SK-N-MC (cell line): ENCODE results near the gene MIB1.

Experiments
- DNase-seq: peaks from one replicate; pipeline ENCODE4 v3.0.0-alpha.2; 2011; ENCODE audit warnings: low read depth, low spot score
- H3K27ac ChIP-seq: fragments of 200-600 bp; sonication (generic); 2 replicates; pipeline ENCODE4 v1.5.1; 2016; ENCODE audit warnings: mixed run types
- H3K36me3 ChIP-seq: fragments of 200-600 bp; sonication (generic); 2 replicates; pipeline ENCODE4 v1.6.1; 2017; ENCODE audit warnings: antibody characterized with exemption, low read length, mixed read lengths; ENCODE audit not compliant: insufficient read depth
- H3K4me3 ChIP-seq: fragments of 200-600 bp; sonication (generic); 2 replicates; pipeline ENCODE4 v1.5.1; 2016
- H3K9ac ChIP-seq: fragments of 200-600 bp; sonication (generic); 2 replicates; pipeline ENCODE4 v1.8.0; 2017; ENCODE audit warnings: mixed run types, mixed read lengths; ENCODE audit not compliant: insufficient read length
- H3K9me3 ChIP-seq: fragments of 200-600 bp; sonication (generic); 2 replicates; pipeline ENCODE4 v1.6.1; 2017; ENCODE audit warnings: low read depth, mild to moderate bottlenecking, antibody characterized with exemption, low read length, moderate library complexity, mixed read lengths
- EZH2 ChIP-seq: fragments of 200-600 bp; sonication (generic); IDR thresholded peaks from one replicate; pipeline ENCODE4 v1.6.1; 2017; ENCODE audit warnings: antibody characterized with exemption
- FOXP2 ChIP-seq: optimal IDR thresholded peaks from 2 replicates; pipeline ENCODE3; 2011; ENCODE audit warnings: mild to moderate bottlenecking, moderate library complexity; ENCODE audit not compliant: insufficient read depth; ENCODE audit errors: extremely low read length, control extremely low read depth
- POLR2AphosphoS5 ChIP-seq: IDR thresholded peaks from 2 replicates; pipeline ENCODE4 v1.6.1; 2012; ENCODE audit warnings: mild to moderate bottlenecking, low read depth, low read length, borderline replicate concordance

Gene MIB1

DNA sequence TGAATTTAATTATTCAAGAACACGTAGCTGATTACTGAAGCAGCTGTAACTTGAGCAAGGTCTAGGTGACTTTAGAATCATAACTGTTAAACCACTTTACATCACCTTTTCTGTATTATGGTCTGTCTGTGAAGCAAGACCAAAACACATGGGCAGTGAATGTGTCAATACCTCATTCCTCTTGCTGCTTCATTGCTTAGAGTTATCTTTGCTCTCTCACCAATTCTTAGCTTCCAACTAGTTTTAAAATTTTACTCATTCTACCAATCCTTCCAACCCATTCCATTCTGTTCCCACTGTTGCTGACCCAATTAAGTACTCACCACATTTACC, 80.2 kb downstream of the MIB1 start:
- H3K36me3 ChIP-seq, result peaks cover 18% of the 10 kb centered on the region
- no peak overlapping the region for H3K9ac ChIP-seq
- no peak overlapping the region for H3K27ac ChIP-seq
- no peaks in the 10 kb centered on the region for H3K9me3 ChIP-seq
- no peak overlapping the region for H3K4me3 ChIP-seq
- no peak for DNase-seq
- TF ChIP-seq FOXP2 (no peak), POLR2AphosphoS5 (no peak), EZH2 (no peak)

DNA sequence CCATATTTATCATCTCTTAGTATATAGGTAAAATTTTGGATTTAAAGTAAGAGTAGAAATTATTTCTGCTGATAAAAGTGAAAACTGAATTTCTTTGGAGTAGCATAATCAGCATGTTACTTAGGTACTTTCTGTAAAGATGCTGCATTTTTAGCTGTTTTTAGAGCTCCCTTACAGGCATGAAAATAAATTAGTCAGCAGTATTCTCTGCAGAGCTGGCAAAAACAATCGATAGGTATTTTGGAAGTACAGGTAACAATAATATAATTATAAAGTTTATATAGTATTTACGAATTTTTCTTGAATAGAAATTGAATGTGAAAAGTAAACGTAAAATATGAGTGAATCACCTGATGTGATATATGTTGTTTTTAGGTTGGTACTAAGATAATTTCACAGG, 83.3 kb downstream of the MIB1 start:
- TF ChIP-seq EZH2 (no peak), POLR2AphosphoS5 (no peak), FOXP2 (no peak)
- Histone ChIP-seq H3K9ac (peak overlapping the region; percentile 16), H3K36me3 (peaks cover 10% of the 10 kb centered on the region; the same call in 1 of the 2 replicates), H3K27ac (no peak overlapping the region), H3K4me3 (no peak overlapping the region), H3K9me3 (no peaks in the 10 kb centered on the region)
- DNase-seq, result no peak

DNA sequence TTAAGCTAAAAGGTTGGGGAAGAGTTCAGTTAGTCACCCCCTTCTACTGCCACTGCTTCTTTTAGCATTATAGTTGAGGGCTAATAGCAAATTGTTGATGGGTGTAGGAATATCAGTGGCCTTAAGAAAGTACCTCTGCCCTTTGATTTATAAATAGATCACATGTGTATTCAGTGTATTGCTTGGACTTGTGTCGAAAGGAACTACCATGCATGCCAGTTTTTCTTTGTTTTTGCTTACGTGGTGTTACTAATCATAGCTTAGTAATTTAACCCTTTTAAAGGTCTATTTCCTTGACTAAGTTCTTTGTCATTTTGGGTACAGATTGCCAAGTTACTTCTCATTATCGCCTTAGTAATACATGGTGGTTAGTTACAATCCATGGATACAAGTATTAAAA, 85.6 kb downstream of the MIB1 start:
- TF ChIP-seq POLR2AphosphoS5, result no peak
- TF ChIP-seq EZH2, result no peak
- TF ChIP-seq FOXP2, result no peak
- no peak overlapping the region for H3K9ac ChIP-seq
- peaks cover 4% of the 10 kb centered on the region; the same call in 1 of the 2 replicates for H3K36me3 ChIP-seq
- H3K27ac ChIP-seq, result no peak overlapping the region
- no peak for DNase-seq
- no peak overlapping the region for H3K4me3 ChIP-seq
- no peaks in the 10 kb centered on the region for H3K9me3 ChIP-seq

GRCh38 chr18:21826641-21827302, 86.2 kb downstream of the MIB1 start:
- H3K36me3 ChIP-seq, result peaks cover 4% of the 10 kb centered on the region; the same call in 1 of the 2 replicates
- no peak overlapping the region for H3K4me3 ChIP-seq
- TF ChIP-seq POLR2AphosphoS5 (no peak), FOXP2 (no peak), EZH2 (no peak)
- no peak overlapping the region for H3K9ac ChIP-seq
- DNase-seq, result no peak
- no peak overlapping the region for H3K27ac ChIP-seq
- H3K9me3 ChIP-seq, result no peaks in the 10 kb centered on the region

DNA sequence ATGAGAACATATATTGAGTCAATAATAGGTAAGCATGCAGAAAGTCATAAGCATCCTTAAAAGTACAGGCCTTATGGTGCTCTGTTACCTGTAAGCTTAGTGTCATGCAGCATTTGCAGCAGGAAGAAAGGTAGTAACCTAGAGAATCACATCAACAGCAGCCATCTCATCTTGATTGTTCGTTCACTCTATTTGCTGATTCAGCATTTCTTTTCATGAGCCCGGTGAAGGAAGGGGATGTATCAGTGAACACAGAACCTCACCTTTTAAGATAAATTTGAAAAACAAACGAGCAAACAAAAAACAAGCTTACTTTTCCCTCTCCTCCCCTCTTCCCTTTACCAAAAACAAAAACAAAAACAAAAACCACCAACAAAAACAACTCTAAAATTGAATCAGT, 89.9 kb downstream of the MIB1 start:
- Histone ChIP-seq H3K4me3 (no peak overlapping the region), H3K36me3 (0 out of 2 replicates have a peak, but pooled peaks cover 4% of the 10 kb centered on the region), H3K27ac (no peak overlapping the region), H3K9ac (no peak overlapping the region), H3K9me3 (no peaks in the 10 kb centered on the region)
- DNase-seq, result no peak
- TF ChIP-seq EZH2 (no peak), POLR2AphosphoS5 (no peak), FOXP2 (no peak)

GRCh38 chr18:21831413-21831831, 90.8 kb downstream of the MIB1 start:
- Histone ChIP-seq H3K4me3 (no peak overlapping the region), H3K36me3 (0 out of 2 replicates have a peak, but pooled peaks cover 4% of the 10 kb centered on the region), H3K27ac (no peak overlapping the region), H3K9ac (no peak overlapping the region), H3K9me3 (no peaks in the 10 kb centered on the region)
- DNase-seq, result no peak
- TF ChIP-seq EZH2 (no peak), FOXP2 (no peak), POLR2AphosphoS5 (no peak)

DNA sequence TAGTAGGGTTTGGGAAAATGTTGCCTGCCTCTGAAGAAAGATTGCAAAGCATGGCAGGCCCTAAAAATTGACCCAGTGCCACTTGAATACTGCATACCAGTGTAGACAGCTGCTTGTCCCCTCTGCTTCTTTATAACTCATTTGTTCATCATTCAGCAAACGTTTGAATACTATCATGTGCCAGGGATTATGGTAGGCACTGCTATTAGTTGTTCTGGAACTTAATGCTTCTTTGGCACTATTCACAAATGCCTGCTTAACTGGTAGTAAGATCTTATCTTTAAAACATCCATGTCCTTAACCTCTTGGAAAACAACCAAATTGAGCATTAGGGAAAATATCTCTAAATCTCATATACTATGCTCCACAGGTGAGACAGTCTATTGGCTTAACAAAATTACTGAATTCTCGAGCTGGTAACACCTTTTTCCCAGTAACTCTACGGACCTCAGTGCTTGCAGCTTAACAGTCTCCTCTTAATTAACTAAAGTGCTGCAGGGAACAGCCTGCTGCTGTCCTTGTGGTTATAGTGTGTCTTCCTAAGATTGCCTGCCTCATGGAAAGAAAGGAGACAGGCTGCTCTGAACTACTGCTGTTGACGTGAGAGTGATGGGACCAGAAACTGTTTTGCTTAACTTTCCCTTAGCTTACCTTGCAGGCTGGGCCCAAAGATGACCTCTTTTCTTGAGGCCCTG, 93.2 kb downstream of the MIB1 start:
- no peak for DNase-seq
- TF ChIP-seq POLR2AphosphoS5 (no peak), EZH2 (no peak)
- no peak overlapping the region for H3K4me3 ChIP-seq

DNA sequence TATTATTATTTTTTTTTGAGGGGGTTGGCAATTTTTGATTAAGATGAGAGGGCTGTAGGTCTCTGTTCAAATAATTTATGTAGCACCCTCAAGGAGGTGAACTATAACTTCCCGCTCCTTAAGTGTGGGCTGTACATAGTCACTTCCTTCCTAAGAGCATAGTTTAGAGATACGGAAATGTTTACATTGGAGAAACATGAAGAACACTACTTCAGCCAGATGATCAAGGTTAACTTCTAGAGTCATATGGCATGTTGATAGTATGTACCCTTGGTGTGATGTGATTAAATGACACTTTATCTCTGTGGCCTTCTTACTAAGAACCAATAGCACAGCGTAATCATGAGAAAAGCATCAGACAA, 93.7 kb downstream of the MIB1 start:
- H3K36me3 ChIP-seq, result peaks cover 10% of the 10 kb centered on the region; the same call in 1 of the 2 replicates
- no peak overlapping the region for H3K27ac ChIP-seq
- H3K4me3 ChIP-seq, result no peak overlapping the region
- H3K9ac ChIP-seq, result no peak overlapping the region
- DNase-seq, result no peak
- TF ChIP-seq EZH2, result no peak
- TF ChIP-seq POLR2AphosphoS5, result no peak
- no peaks in the 10 kb centered on the region for H3K9me3 ChIP-seq

More for the DNA sequence above, 93.2 kb downstream of the MIB1 start:
- H3K27ac ChIP-seq, result no peak overlapping the region
- no peak overlapping the region for H3K9ac ChIP-seq
- no peaks in the 10 kb centered on the region for H3K9me3 ChIP-seq
- peaks cover 7% of the 10 kb centered on the region; the same call in 1 of the 2 replicates for H3K36me3 ChIP-seq
